Activated naive CD8-positive, alpha-beta T cell treated with anti-CD3 and anti-CD28 coated beads, Interleukin-2, amount 10 ng/mL, durations not matched to agents 7 days and 5 days (primary cell): ENCODE data around the gene EXOC6B. TPM values are rescaled to one million over a fixed set of nuclear protein-coding genes. Genes with fewer than 3 reads are reported as not detected.
A peak's percentile ranks its signal among the peaks of the same experiment; 100 is the strongest.

Source experiments
- ATAC-seq: fragments of 150-1000 bp; cut with Tn5 transposase; one replicate; pipeline ENCODE4 v1.10.0; 2021; ENCODE audit warnings: low read depth, moderate library complexity
- POLR2A ChIA-PET: fragments of 350-600 bp; sonication (Branson Sonifier 250); formaldehyde crosslinking; loops from one replicate; lab custom pipeline; 2021; ENCODE audit warnings: antibody characterized with exemption; lab: Charles Lee
- DNase-seq: peaks from one replicate; pipeline ENCODE4 v3.0.0; 2021
- H3K27ac Mint-ChIP-seq: one replicate; pipeline ENCODE4 v1.8.0; 2022; ENCODE audit warnings: mild to moderate bottlenecking, mixed read lengths
- H3K27me3 Mint-ChIP-seq: one replicate; pipeline ENCODE4 v1.8.0; 2022; ENCODE audit warnings: mild to moderate bottlenecking, moderate library complexity, mixed read lengths
- H3K36me3 Mint-ChIP-seq: one replicate; pipeline ENCODE4 v1.8.0; 2021; ENCODE audit warnings: mild to moderate bottlenecking, mixed read lengths
- H3K4me1 Mint-ChIP-seq: one replicate; pipeline ENCODE4 v1.8.0; 2021; ENCODE audit warnings: mixed read lengths
- H3K4me3 Mint-ChIP-seq: one replicate; pipeline ENCODE4 v1.8.0; 2022; ENCODE audit warnings: mild to moderate bottlenecking, moderate library complexity, mixed read lengths
- H3K9me3 Mint-ChIP-seq: one replicate; pipeline ENCODE4 v1.8.0; 2021; ENCODE audit warnings: mixed read lengths
- total RNA-seq, 2 experiments: library from RNA; stranded (reverse); gene quantifications; one replicate each; pipeline ENCODE4 v1.2.3, GENCODE V29; 2021

EXOC6B gene
- total RNA-seq, result 10 to 100 TPM; 20.7 to 22.7 TPM

GRCh38 chr2:72825257-72826155 is at the start of gene EXOC6B:
Gene EXOC6B (minus strand): TSS chr2:72826033.
- DNase-seq (peak; percentile 90), ATAC-seq (peak; percentile 71)
- Mint-ChIP-seq H3K4me3 (peak within 1 kb of the TSS; percentile 94), H3K9me3 (peaks cover 3% of the 10 kb centered on the region), H3K4me1 (peaks cover 53% of the 10 kb centered on the region), H3K27me3 (no peaks in the 10 kb centered on the region), H3K27ac (peak within 1 kb of the TSS; percentile 92), H3K36me3 (peaks cover 17% of the 10 kb centered on the region)
- POLR2A ChIA-PET, result no interaction called here

GRCh38 chr2:72871880-72872279 is 46.0 kb upstream of the EXOC6B start:
- POLR2A ChIA-PET, result no interaction called here
- ATAC-seq (no peak), DNase-seq (no peak)
- no peak overlapping the region for H3K27ac Mint-ChIP-seq
- no peaks in the 10 kb centered on the region for H3K9me3 Mint-ChIP-seq
- H3K4me3 Mint-ChIP-seq, result no peak overlapping the region
- H3K27me3 Mint-ChIP-seq, result peaks cover 62% of the 10 kb centered on the region
- H3K4me1 Mint-ChIP-seq, result no peaks in the 10 kb centered on the region
- no peaks in the 10 kb centered on the region for H3K36me3 Mint-ChIP-seq

GRCh38 chr2:72871060-72871459 is 45.2 kb upstream of the EXOC6B start:
- no peaks in the 10 kb centered on the region for H3K36me3 Mint-ChIP-seq
- H3K9me3 Mint-ChIP-seq, result no peaks in the 10 kb centered on the region
- no peak for ATAC-seq
- H3K4me1 Mint-ChIP-seq, result no peaks in the 10 kb centered on the region
- POLR2A ChIA-PET, result no interaction called here
- H3K27ac Mint-ChIP-seq, result no peak overlapping the region
- H3K4me3 Mint-ChIP-seq, result no peak overlapping the region
- peaks cover 64% of the 10 kb centered on the region for H3K27me3 Mint-ChIP-seq
- no peak for DNase-seq

- H3K27me3 Mint-ChIP-seq, result peaks cover 63% of the 10 kb centered on the region
- no peak for ATAC-seq
- H3K4me3 Mint-ChIP-seq, result no peak overlapping the region
- no peaks in the 10 kb centered on the region for H3K9me3 Mint-ChIP-seq
- peaks cover 12% of the 10 kb centered on the region for H3K4me1 Mint-ChIP-seq
- no peak overlapping the region for H3K27ac Mint-ChIP-seq
- DNase-seq, result no peak
- no peaks in the 10 kb centered on the region for H3K36me3 Mint-ChIP-seq
- POLR2A ChIA-PET, result no interaction called here
Observed at GRCh38 chr2:72864500-72864899, 38.7 kb upstream of the EXOC6B start.

GRCh38 chr2:72863046-72863445 is 37.2 kb upstream of the EXOC6B start:
- no peak for ATAC-seq
- Mint-ChIP-seq H3K27me3 (peaks cover 54% of the 10 kb centered on the region), H3K27ac (no peak overlapping the region), H3K4me1 (peaks cover 12% of the 10 kb centered on the region), H3K4me3 (peak overlapping the region; percentile 79), H3K36me3 (no peaks in the 10 kb centered on the region), H3K9me3 (no peaks in the 10 kb centered on the region)
- POLR2A ChIA-PET, result no interaction called here
- no peak for DNase-seq

- DNase-seq (peak; percentile 92), ATAC-seq (peak; percentile 97)
- Mint-ChIP-seq H3K36me3 (no peaks in the 10 kb centered on the region), H3K4me3 (peak overlapping the region; percentile 79), H3K27me3 (peaks cover 54% of the 10 kb centered on the region), H3K4me1 (peaks cover 12% of the 10 kb centered on the region), H3K9me3 (no peaks in the 10 kb centered on the region), H3K27ac (no peak overlapping the region)
- POLR2A ChIA-PET, result no interaction called here
Observed at GRCh38 chr2:72862239-72862988, 36.6 kb upstream of the EXOC6B start.

GRCh38 chr2:72859831-72860262 is 34.0 kb upstream of the EXOC6B start:
- Mint-ChIP-seq H3K27me3 (peaks cover 57% of the 10 kb centered on the region), H3K36me3 (no peaks in the 10 kb centered on the region), H3K4me1 (peaks cover 12% of the 10 kb centered on the region), H3K27ac (no peak overlapping the region), H3K4me3 (no peak overlapping the region), H3K9me3 (no peaks in the 10 kb centered on the region)
- peak; percentile 72 for ATAC-seq
- DNase-seq, result peak; percentile 48
- POLR2A ChIA-PET, result interaction anchor here (0.6 to 0.7 kb wide), 2 partner anchors 66 to 1316 kb away, joined by 4 to 6 read pairs; no protein-coding TSS in a partner anchor

- Mint-ChIP-seq H3K4me1 (no peaks in the 10 kb centered on the region), H3K9me3 (no peaks in the 10 kb centered on the region), H3K27ac (no peak overlapping the region), H3K4me3 (no peak overlapping the region), H3K36me3 (no peaks in the 10 kb centered on the region), H3K27me3 (peaks cover 42% of the 10 kb centered on the region)
- POLR2A ChIA-PET, result no interaction called here
- ATAC-seq, result no peak
- no peak for DNase-seq
Observed at GRCh38 chr2:72851333-72851732, 25.5 kb upstream of the EXOC6B start.

- no peak overlapping the region for H3K27ac Mint-ChIP-seq
- ATAC-seq, result no peak
- H3K9me3 Mint-ChIP-seq, result no peaks in the 10 kb centered on the region
- no peak overlapping the region for H3K4me3 Mint-ChIP-seq
- H3K4me1 Mint-ChIP-seq, result no peaks in the 10 kb centered on the region
- DNase-seq, result no peak
- no peaks in the 10 kb centered on the region for H3K36me3 Mint-ChIP-seq
- POLR2A ChIA-PET, result no interaction called here
- peaks cover 22% of the 10 kb centered on the region for H3K27me3 Mint-ChIP-seq
Observed at GRCh38 chr2:72849138-72849462, 23.3 kb upstream of the EXOC6B start.

GRCh38 chr2:72848436-72849137 is 22.8 kb upstream of the EXOC6B start:
- ATAC-seq, result no peak
- Mint-ChIP-seq H3K4me1 (no peaks in the 10 kb centered on the region), H3K27ac (no peak overlapping the region), H3K36me3 (no peaks in the 10 kb centered on the region), H3K9me3 (no peaks in the 10 kb centered on the region), H3K4me3 (no peak overlapping the region), H3K27me3 (peaks cover 20% of the 10 kb centered on the region)
- no peak for DNase-seq
- POLR2A ChIA-PET, result no interaction called here

- Mint-ChIP-seq H3K9me3 (no peaks in the 10 kb centered on the region), H3K4me3 (no peak overlapping the region), H3K4me1 (no peaks in the 10 kb centered on the region), H3K27ac (no peak overlapping the region), H3K27me3 (peaks cover 19% of the 10 kb centered on the region), H3K36me3 (no peaks in the 10 kb centered on the region)
- ATAC-seq (no peak), DNase-seq (no peak)
- POLR2A ChIA-PET, result no interaction called here
Observed at GRCh38 chr2:72847534-72848315, 21.9 kb upstream of the EXOC6B start.

- peaks cover 3% of the 10 kb centered on the region for H3K4me1 Mint-ChIP-seq
- no peaks in the 10 kb centered on the region for H3K36me3 Mint-ChIP-seq
- DNase-seq (no peak), ATAC-seq (no peak)
- POLR2A ChIA-PET, result no interaction called here
- no peak overlapping the region for H3K4me3 Mint-ChIP-seq
- H3K9me3 Mint-ChIP-seq, result no peaks in the 10 kb centered on the region
- H3K27me3 Mint-ChIP-seq, result peaks cover 12% of the 10 kb centered on the region
- no peak overlapping the region for H3K27ac Mint-ChIP-seq
Observed at GRCh38 chr2:72846171-72847095, 20.6 kb upstream of the EXOC6B start.
